ENCODE measurements around the gene RUNX3.

Gene RUNX3

DNA sequence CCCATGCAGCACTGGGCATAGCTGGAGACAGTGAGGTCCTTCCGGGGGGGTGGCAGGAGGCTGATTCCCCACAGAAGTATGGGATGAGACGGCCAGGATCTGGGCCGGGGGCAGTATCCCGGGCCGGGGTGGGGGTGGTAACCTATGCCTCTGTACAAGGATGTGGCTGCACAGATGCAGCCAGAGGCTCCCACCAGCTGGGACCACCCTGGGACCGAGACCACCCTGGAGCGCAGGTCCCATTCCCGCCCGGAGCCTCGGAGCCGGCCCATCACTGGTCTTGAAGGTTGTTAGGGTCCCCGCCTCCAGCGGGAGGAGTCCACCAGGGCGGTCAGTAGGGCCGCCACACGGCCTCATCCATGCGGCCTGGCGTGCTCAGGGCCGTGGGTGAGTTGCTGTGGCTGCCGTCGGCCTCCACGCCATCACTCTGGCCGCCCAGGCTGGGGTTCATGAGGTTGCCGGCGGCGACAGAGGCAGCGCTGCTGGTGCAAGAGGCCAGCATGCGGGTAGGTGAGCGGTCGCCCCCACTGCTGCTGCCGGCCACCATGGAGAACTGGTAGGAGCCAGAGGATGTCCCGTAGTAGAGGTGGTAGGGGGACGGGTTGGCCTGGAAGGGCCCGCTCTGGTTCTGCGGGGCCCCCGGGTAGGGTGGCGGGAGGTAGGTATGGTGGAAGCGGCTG lies 28.1 kb downstream of the RUNX3 start:
- H3K36me3 ChIP-seq (ENCODE audit: control insufficient read depth, insufficient read depth, low read length), result no peaks in the 10 kb centered on the region
- no peak overlapping the region for H3K4me3 ChIP-seq (ENCODE audit: low read length)
- H3K27me3 ChIP-seq (ENCODE audit: control insufficient read depth, insufficient read depth, low read length), result no peaks in the 10 kb centered on the region

DNA sequence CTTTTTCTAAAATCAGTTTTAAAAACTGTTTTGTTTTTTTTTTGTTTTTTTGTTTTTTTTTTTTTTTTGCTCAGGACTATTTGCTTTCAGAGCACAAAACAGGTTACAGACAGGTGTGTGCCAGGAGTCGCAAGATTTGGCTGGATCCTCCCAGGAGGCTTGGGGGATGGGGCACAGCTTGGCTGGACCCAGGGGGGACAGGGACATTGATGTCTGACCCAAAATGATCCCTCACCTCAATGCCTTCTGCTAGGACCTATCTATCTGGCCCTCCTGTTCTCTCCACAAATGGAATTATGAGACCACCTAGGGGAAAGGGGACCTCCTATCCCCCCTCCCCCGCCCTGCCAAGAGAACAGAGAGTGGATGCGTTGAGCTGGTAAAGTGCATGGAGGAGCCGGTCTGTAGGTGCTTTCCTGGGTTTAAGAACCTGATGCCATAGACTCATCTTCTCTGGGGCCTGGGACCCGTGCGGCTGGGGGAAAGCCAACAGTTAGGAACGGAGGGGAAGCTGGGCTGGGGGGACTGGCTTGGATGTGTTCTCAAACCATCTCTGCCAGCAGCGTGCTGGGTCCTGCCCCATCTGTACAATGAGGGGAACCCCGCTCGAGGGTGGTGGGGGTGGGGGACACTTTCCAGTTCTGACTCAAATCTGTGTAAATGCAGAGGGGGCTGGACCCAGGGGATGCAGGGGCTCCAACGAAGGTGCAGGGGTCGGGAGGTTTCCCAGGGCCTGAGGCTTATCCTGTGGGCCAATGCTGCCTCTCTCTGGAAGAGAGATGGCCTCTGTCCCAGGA lies 28.9 kb downstream of the RUNX3 start:
- no peak overlapping the region for H3K9ac ChIP-seq (ENCODE audit: low read length)
- no peaks in the 10 kb centered on the region for H3K27me3 ChIP-seq (ENCODE audit: control insufficient read depth, insufficient read depth, low read length)
- H3K4me3 ChIP-seq (ENCODE audit: low read length), result no peak overlapping the region
- no peaks in the 10 kb centered on the region for H3K36me3 ChIP-seq (ENCODE audit: control insufficient read depth, insufficient read depth, low read length)
- no peak overlapping the region for H3K27ac ChIP-seq (ENCODE audit: low read depth, low read length)
- H3K4me1 ChIP-seq (ENCODE audit: control insufficient read depth, insufficient read depth, low read length), result no peaks in the 10 kb centered on the region

More for the DNA sequence above, 28.1 kb downstream of the RUNX3 start:
- H3K4me1 ChIP-seq (ENCODE audit: control insufficient read depth, insufficient read depth, low read length), result no peaks in the 10 kb centered on the region
- no peak overlapping the region for H3K9ac ChIP-seq (ENCODE audit: low read length)
- no peak overlapping the region for H3K27ac ChIP-seq (ENCODE audit: low read depth, low read length)

DNA sequence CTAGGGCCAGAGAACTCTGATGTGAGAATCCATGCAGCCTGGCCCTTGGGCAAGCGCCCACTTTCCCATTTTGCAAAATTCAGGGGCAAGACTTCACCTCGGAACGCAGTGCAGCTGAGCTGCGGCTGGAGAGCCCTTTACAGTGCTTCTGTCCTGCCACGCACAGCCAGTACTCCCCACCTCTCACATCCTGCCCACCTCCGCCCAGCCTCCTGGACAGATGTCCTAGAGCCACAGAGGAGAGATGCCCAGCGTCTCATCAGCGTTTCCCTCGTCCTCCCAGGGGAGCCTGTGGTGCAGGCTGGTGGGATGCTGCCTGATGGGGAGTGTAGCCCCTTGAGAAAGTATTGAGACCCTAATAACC lies 29.6 kb downstream of the RUNX3 start:
- Histone ChIP-seq H3K27ac (ENCODE audit: low read depth, low read length) (no peak overlapping the region), H3K4me1 (ENCODE audit: control insufficient read depth, insufficient read depth, low read length) (no peaks in the 10 kb centered on the region), H3K27me3 (ENCODE audit: control insufficient read depth, insufficient read depth, low read length) (no peaks in the 10 kb centered on the region), H3K4me3 (ENCODE audit: low read length) (no peak overlapping the region), H3K9ac (ENCODE audit: low read length) (no peak overlapping the region), H3K36me3 (ENCODE audit: control insufficient read depth, insufficient read depth, low read length) (no peaks in the 10 kb centered on the region)

DNA sequence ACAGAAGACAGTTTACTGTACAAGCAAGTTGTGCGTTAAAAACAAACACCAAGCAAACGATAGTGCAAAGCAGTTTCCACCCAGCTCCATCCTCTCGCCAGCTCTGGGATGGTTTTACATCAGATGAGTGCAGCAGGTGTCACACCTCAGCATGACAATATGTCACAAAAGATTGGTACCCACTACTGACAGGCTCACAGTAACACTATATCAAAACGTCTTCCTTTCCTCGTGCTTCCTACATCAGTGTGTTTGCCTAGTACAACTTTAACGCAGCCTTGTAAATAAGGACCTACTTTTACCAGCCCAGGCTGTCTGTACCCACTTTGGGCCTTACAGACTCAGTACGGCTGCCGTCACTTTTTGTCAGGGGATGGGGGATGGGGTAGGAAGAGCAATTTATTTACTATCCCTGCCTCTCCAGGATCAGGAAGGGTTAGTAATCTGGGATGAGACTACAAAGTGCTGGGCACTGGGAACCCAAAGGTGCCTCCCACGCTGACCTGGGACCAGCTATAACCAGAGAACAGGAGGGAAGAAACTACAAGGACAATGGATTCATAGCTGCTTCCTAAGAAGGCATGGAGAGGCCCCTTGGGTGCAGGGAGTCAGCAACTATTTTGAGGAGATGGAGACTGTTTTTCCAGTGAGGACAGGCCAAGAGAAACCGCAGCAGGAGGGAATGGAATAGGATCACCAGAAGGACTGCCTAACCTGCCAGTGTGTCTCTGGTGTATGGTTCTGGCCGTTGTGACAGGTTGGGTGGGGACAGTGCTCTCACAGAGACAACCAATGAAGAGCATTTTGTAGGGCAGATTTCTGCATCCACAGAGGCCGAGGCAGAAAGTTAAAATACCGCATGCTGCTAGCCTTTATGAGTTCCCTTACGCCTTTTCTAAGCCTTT lies 30.2 kb downstream of the RUNX3 start:
- no peak overlapping the region for H3K9ac ChIP-seq (ENCODE audit: low read length)
- no peaks in the 10 kb centered on the region for H3K36me3 ChIP-seq (ENCODE audit: control insufficient read depth, insufficient read depth, low read length)
- no peaks in the 10 kb centered on the region for H3K27me3 ChIP-seq (ENCODE audit: control insufficient read depth, insufficient read depth, low read length)
- no peaks in the 10 kb centered on the region for H3K4me1 ChIP-seq (ENCODE audit: control insufficient read depth, insufficient read depth, low read length)
- no peak overlapping the region for H3K27ac ChIP-seq (ENCODE audit: low read depth, low read length)
- no peak overlapping the region for H3K4me3 ChIP-seq (ENCODE audit: low read length)

DNA sequence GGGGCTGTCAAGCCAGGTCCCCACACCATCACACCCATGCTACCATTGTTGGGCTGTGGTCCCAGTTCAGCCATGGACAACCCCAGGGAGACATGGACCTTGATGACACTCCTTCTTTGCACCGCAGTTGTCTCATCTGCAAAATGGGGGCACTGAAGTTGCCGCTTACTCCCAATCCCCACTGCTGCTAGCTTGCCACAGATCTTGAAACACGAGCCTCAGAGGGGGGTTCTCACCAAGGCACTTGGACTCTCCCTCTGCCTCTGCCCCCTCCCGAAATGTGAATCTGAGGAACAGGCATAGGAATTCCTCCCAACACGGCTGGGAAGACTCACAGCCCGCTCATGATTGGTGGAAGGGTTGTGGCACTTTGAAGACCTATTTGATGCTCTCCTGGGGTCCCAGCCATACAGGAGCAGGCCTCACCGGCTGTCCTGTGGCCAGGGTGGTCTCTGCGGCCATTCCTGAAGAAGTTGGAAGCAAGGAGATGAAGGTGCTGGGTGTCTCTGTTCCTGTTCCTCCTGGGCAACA lies 31.1 kb downstream of the RUNX3 start:
- no peak overlapping the region for H3K4me3 ChIP-seq (ENCODE audit: low read length)
- H3K27me3 ChIP-seq (ENCODE audit: control insufficient read depth, insufficient read depth, low read length), result no peaks in the 10 kb centered on the region
- no peak overlapping the region for H3K27ac ChIP-seq (ENCODE audit: low read depth, low read length)
- H3K9ac ChIP-seq (ENCODE audit: low read length), result no peak overlapping the region
- no peaks in the 10 kb centered on the region for H3K4me1 ChIP-seq (ENCODE audit: control insufficient read depth, insufficient read depth, low read length)
- no peaks in the 10 kb centered on the region for H3K36me3 ChIP-seq (ENCODE audit: control insufficient read depth, insufficient read depth, low read length)

DNA sequence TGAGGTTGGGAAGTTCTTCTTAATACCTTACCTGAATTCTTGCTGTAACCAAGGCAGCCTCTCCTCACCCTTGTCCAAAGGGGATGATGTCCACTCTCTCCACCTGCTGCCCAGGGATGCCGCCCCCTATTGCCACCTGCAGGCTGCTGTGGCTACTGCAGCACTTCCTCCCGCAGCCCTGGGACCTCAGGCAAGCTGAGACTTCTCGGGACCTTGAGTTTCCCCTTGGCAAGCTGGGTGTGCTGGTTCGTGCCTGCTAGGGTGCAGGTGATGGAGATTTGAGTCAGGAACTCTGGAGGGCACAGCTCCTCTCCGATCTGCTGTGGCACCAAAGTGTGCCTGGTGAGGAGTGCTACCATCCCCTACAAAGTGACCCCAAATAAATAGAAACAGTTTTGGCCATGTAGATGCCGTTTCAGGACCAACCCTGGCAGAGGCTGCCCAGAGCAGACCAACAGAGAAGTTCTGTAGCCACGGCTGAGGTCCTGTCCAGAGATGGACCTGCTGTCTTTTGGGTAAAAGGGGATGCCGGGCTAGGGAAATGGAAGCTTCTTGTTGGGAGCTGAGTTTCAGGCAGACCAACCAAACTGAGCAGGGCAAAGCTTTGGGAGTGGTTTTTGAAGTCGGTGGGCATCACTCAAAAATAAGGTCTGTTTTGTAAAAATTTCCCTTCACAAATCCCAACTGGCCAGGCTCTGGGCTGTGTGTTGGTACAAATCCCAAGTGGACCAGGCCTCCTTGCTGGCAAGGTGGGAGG lies 31.7 kb downstream of the RUNX3 start:
- Histone ChIP-seq H3K9ac (ENCODE audit: low read length) (no peak overlapping the region), H3K4me1 (ENCODE audit: control insufficient read depth, insufficient read depth, low read length) (no peaks in the 10 kb centered on the region), H3K36me3 (ENCODE audit: control insufficient read depth, insufficient read depth, low read length) (no peaks in the 10 kb centered on the region), H3K4me3 (ENCODE audit: low read length) (no peak overlapping the region), H3K27ac (ENCODE audit: low read depth, low read length) (no peak overlapping the region), H3K27me3 (ENCODE audit: control insufficient read depth, insufficient read depth, low read length) (no peaks in the 10 kb centered on the region)

DNA sequence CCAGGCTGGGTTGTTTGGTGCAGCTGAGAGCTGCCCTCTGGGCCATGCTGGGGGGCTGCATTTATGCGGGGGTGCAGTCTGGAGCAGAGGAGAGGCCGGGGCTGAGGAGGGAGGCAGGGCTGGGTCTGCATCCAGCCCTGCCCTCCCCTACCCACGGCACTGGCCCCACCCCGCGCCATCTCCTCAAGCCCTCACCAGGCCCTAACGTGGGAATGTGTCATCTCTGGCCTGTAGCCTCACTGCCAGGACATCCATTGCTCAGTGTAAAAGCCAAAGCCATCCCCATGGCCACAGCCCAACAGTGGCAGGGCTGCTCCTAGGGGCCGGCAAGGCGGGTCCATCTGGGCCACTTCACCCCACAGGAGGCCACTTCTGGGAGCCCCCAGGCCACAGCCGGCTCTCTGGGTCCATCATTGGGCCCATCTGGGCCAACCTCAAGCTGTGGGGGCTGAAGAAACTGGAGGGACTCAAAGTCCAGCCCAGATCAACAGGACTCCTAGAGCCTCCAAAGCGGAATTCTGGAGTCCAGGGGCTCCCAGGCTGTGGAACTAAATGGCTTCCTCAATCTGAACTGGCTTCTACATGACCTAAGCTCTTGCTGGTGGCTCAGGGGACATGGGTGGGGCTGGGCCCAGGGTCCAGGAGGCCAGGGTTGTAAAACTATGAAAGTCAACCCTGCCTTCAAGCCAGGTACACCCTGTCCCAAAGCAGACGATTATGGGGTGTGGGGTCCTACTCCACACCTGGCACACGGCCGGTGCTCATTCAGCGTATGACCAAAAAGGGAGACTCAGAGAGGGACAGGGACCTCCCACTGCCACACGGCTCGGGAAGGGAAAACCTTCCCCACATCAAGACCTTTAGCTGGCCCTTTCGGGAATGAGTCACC lies 32.6 kb downstream of the RUNX3 start:
- Histone ChIP-seq H3K4me1 (ENCODE audit: control insufficient read depth, insufficient read depth, low read length) (no peaks in the 10 kb centered on the region), H3K27me3 (ENCODE audit: control insufficient read depth, insufficient read depth, low read length) (no peaks in the 10 kb centered on the region), H3K4me3 (ENCODE audit: low read length) (no peak overlapping the region), H3K9ac (ENCODE audit: low read length) (no peak overlapping the region), H3K36me3 (ENCODE audit: control insufficient read depth, insufficient read depth, low read length) (no peaks in the 10 kb centered on the region), H3K27ac (ENCODE audit: low read depth, low read length) (no peak overlapping the region)

DNA sequence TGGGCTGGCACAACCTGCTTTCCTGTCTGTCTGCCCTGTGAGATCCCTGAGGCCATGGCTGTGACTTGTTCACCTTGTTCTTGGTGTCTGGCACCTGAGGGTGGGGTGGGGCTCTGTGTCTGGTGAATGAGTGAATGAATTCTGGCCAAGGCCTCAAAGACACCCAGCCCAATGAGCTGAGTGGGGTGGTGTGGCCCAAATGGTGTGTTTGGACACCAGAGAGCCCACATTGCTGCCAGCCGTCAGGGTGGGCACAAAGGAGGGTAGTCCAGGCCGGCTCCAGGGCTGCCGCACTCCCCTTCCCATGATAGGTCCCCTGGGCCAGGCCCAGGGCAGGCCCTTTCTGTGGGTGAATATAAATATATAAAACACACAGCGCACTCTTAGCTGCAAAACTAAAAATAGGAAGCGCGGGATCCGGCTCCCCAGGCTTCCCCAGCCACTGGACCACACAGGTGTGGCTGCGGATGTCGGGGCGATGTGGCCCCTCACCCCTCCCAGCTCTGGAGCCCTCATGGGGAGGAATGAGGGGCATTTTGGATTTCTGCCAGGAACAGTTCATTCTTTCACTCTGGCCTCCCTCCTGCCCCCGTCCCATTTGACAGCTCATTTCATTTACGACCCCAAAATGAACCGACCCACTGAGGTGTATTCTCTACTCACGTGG lies 33.3 kb downstream of the RUNX3 start:
- Histone ChIP-seq H3K4me1 (ENCODE audit: control insufficient read depth, insufficient read depth, low read length) (no peaks in the 10 kb centered on the region), H3K27ac (ENCODE audit: low read depth, low read length) (no peak overlapping the region), H3K4me3 (ENCODE audit: low read length) (no peak overlapping the region), H3K36me3 (ENCODE audit: control insufficient read depth, insufficient read depth, low read length) (no peaks in the 10 kb centered on the region), H3K9ac (ENCODE audit: low read length) (no peak overlapping the region), H3K27me3 (ENCODE audit: control insufficient read depth, insufficient read depth, low read length) (no peaks in the 10 kb centered on the region)

DNA sequence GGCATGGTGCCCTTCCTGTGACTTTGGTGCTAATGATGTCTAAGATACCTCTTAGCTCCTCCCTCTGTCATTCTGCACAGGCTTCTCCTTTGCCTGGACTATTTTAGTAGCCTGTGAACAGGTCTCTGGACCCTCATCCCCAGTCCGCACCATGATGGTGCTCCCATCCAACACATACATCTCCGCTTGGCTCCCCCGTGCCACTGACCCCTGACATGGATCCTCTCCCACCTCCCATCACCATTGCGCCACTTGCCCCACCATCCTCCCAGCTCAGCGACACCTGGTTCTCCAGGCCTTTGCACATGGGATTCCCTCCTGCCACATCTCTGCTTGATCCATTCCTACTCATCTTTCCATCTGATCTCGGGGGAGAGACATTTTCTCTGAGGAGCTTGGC lies 33.9 kb downstream of the RUNX3 start:
- no peaks in the 10 kb centered on the region for H3K27me3 ChIP-seq (ENCODE audit: control insufficient read depth, insufficient read depth, low read length)
- no peaks in the 10 kb centered on the region for H3K4me1 ChIP-seq (ENCODE audit: control insufficient read depth, insufficient read depth, low read length)
- no peaks in the 10 kb centered on the region for H3K36me3 ChIP-seq (ENCODE audit: control insufficient read depth, insufficient read depth, low read length)
- H3K9ac ChIP-seq (ENCODE audit: low read length), result no peak overlapping the region
- H3K4me3 ChIP-seq (ENCODE audit: low read length), result no peak overlapping the region
- H3K27ac ChIP-seq (ENCODE audit: low read depth, low read length), result no peak overlapping the region

DNA sequence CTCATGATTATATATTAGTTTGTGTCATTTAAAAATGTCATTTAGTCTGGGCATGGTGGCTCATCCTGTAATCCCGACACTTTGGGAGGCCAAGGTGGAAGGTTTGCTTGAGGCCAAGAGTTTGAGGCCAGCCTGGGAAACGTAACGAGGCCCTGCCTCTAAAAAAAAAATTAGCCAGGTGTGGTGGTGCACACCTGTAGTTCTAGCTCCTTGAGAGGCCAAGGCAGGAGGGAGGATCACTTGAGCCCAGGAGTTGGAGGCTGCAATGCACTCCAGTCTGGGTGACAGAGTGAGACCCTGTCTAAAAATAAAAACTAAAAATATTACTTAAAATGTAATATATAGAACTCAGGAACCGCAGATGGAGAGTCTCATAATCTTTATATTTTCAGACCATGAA lies 34.6 kb downstream of the RUNX3 start:
- Histone ChIP-seq H3K9ac (ENCODE audit: low read length) (no peak overlapping the region), H3K4me1 (ENCODE audit: control insufficient read depth, insufficient read depth, low read length) (no peaks in the 10 kb centered on the region), H3K36me3 (ENCODE audit: control insufficient read depth, insufficient read depth, low read length) (no peaks in the 10 kb centered on the region), H3K27me3 (ENCODE audit: control insufficient read depth, insufficient read depth, low read length) (no peaks in the 10 kb centered on the region), H3K4me3 (ENCODE audit: low read length) (no peak overlapping the region), H3K27ac (ENCODE audit: low read depth, low read length) (no peak overlapping the region)

DNA sequence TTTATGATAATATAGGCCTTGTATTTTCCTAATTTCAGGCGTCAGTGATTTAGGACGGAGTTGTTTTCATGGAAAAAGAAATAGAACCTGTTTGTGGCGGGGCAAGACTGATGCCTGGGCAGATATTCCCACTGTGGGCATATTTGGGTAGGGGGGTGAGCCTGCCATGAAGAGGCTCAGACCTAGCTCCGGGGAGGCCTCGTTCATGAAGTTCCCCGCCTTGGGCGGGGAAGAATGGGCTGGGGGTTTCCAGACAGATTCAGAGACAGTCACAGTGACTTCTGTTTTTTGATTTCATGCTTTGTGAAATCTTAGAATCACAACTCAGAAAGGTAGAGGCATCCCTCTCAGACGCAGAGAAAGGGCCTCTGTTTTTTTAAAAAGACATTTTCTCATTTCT lies 36.1 kb downstream of the RUNX3 start:
- no peaks in the 10 kb centered on the region for H3K36me3 ChIP-seq (ENCODE audit: control insufficient read depth, insufficient read depth, low read length)
- H3K27me3 ChIP-seq (ENCODE audit: control insufficient read depth, insufficient read depth, low read length), result no peaks in the 10 kb centered on the region
- H3K4me3 ChIP-seq (ENCODE audit: low read length), result no peak overlapping the region
- no peak overlapping the region for H3K9ac ChIP-seq (ENCODE audit: low read length)
- no peak overlapping the region for H3K27ac ChIP-seq (ENCODE audit: low read depth, low read length)
- no peaks in the 10 kb centered on the region for H3K4me1 ChIP-seq (ENCODE audit: control insufficient read depth, insufficient read depth, low read length)

Measured in rectal smooth muscle tissue (tissue), 1 donor.